Liver (tissue), 9 donors: ENCODE data around the gene GLRX. TPM values are rescaled to one million over a fixed set of nuclear protein-coding genes. Genes with fewer than 3 reads are reported as not detected.

Source experiments
- DNase-seq: peaks from one replicate; pipeline ENCODE4 v3.0.0-alpha.2; 2017; ENCODE audit warnings: low spot score
- H3K27ac ChIP-seq, 2 donors: one replicate each; pipeline ENCODE4 v1.7.0; 2013; ENCODE audit warnings: inconsistent platforms in 2 of 2, low read length in 2 of 2, control low read depth in 1 of 2, low read depth in 1 of 2, mild to moderate bottlenecking in 1 of 2
- H3K27me3 ChIP-seq, 4 donors: one replicate each; pipeline versions ENCODE4 v1.6.1 to v1.7.0; 2013; ENCODE audit warnings: low read length in 3 of 4, inconsistent platforms in 1 of 4, mild to moderate bottlenecking in 1 of 4, moderate library complexity in 1 of 4; ENCODE audit not compliant: control insufficient read depth in 4 of 4, insufficient read depth in 4 of 4
- H3K36me3 ChIP-seq, 4 donors: one replicate each; pipeline versions ENCODE4 v1.6.1 to v1.7.0; 2013; ENCODE audit warnings: low read length in 3 of 4, mild to moderate bottlenecking in 3 of 4, low read depth in 1 of 4, moderate library complexity in 1 of 4; ENCODE audit not compliant: control insufficient read depth in 4 of 4, insufficient read depth in 3 of 4
- H3K4me1 ChIP-seq, 4 donors: one replicate each; pipeline versions ENCODE4 v1.6.1 to v1.7.0; 2013; ENCODE audit warnings: low read length in 3 of 4, mild to moderate bottlenecking in 3 of 4, moderate library complexity in 1 of 4; ENCODE audit not compliant: control insufficient read depth in 4 of 4, insufficient read depth in 4 of 4
- H3K4me3 ChIP-seq, 3 donors: one replicate each; pipeline versions ENCODE4 v1.6.1 to v1.7.0; 2013; ENCODE audit warnings: low read length in 3 of 3, control low read depth in 1 of 3, low read depth in 1 of 3, mild to moderate bottlenecking in 1 of 3
- H3K9ac ChIP-seq, 2 donors: one replicate each; pipeline ENCODE4 v1.7.0; 2013; ENCODE audit warnings: low read length in 2 of 2, mild to moderate bottlenecking in 2 of 2, moderate library complexity in 2 of 2, control low read depth in 1 of 2, low read depth in 1 of 2
- H3K9me3 ChIP-seq, 4 donors: one replicate each; pipeline versions ENCODE4 v1.6.1 to v1.7.0; 2013; ENCODE audit warnings: low read length in 3 of 4; ENCODE audit not compliant: control insufficient read depth in 4 of 4
- FOXA2 ChIP-seq: IDR thresholded peaks from 2 replicates; pipeline ENCODE4 v1.6.1; 2016; ENCODE audit warnings: antibody characterized with exemption
- GABPA ChIP-seq, 2 donors: IDR thresholded peaks in 1 of 2; conservative IDR thresholded peaks in 1 of 2; 2 replicates each; pipeline ENCODE4 v1.6.1; 2016; ENCODE audit warnings: antibody characterized with exemption in 2 of 2, mild to moderate bottlenecking in 1 of 2, moderate library complexity in 1 of 2
- JUND ChIP-seq, 2 donors: IDR thresholded peaks; 2 replicates each; pipeline ENCODE4 v1.6.1; 2016; ENCODE audit warnings: antibody characterized with exemption in 2 of 2
- NR2F2 ChIP-seq: IDR thresholded peaks from 2 replicates; pipeline ENCODE4 v1.6.1; 2016; ENCODE audit warnings: antibody characterized with exemption
- RAD21 ChIP-seq, 2 donors: IDR thresholded peaks; 2 replicates each; pipeline ENCODE4 v1.6.1; 2016; ENCODE audit warnings: antibody characterized with exemption in 2 of 2, mild to moderate bottlenecking in 2 of 2
- YY1 ChIP-seq: IDR thresholded peaks from 2 replicates; pipeline ENCODE4 v1.6.1; 2016; ENCODE audit warnings: antibody characterized with exemption, mild to moderate bottlenecking
- whole genome bisulfite sequencing: extraction: QIAGEN DNeasy Blood & Tissue Kit; methylation state at CpG from one replicate; pipeline ENCODE4 v1.1.7; 2013; 5-methylcytosine and 5-hydroxymethylcytosine counted together
- polyA plus RNA-seq, 2 donors: library from polyadenylated mRNA; stranded (reverse) in 1 of 2; unstranded in 1 of 2; fragments of 200-250 nt in 1 of 2; fragments of >200 nt in 1 of 2; fragmentation: Nextera tagmentation in 1 of 2; extraction: Ambion mirVana in 1 of 2; gene quantifications; one replicate each; pipeline versions ENCODE4 v1.2.1 to v1.2.3, GENCODE V29; 2013 to 2015
- total RNA-seq, 2 donors: library from RNA; depleted of rRNA; stranded (reverse); fragments of >200 nt; gene quantifications; one replicate each; pipeline ENCODE4 v1.2.3, GENCODE V29; 2014
- TF ChIP-seq, protein P1 (sequence below): IDR thresholded peaks from 2 replicates; pipeline ENCODE4 v1.6.1; 2016; ENCODE audit warnings: antibody characterized with exemption, mild to moderate bottlenecking
- TF ChIP-seq, protein P2 (sequence below): IDR thresholded peaks from 2 replicates; pipeline ENCODE4 v1.6.1; 2016; ENCODE audit warnings: antibody characterized with exemption
- donor health status: healthy.
- donor health status: healthy.
- donor health status: healthy.
- donor health status: healthy.
- donor health status: healthy.

Gene GLRX
- total and polyA plus RNA-seq, 4 donors = 48.2 to 187 (median 107) TPM

DNA sequence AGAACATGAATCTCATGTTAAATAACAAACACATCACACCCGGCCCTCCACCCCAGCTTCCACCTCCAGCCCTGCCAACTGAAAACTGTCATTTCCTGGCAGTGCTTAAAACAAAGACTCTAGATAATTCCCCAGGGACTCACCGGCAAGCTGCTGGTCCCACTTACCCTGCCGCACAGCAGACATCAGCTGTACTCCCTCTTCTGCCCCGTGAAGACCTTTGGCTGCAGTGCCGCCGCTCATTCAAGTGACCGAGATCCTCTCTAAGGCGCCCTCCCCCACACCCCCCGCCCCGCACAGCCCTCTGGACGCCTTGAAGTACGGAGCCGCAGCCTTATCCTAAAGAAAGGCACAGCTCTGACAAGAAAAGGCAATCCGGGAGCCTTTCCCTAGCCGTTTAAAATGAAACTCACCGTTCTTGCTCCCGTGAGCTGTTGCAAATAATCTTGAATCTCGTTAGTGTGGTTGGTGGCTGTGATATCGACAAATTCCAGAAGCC is 434 bp downstream of the GLRX start:
- peak; percentile 65 for DNase-seq
- Histone ChIP-seq H3K4me1 (peaks cover 5 to 67% (median 48%) of the 10 kb centered on the region in 4 donors), H3K9me3 (no peaks in the 10 kb centered on the region), H3K36me3 (peaks cover 0 to 2% (median under 1%) of the 10 kb centered on the region in 4 donors), H3K4me3 (peak overlapping the region; percentile 78 to 98 (median 95)), H3K27ac (peak overlapping the region; percentile 74 to 90), H3K27me3 (no peaks in the 10 kb centered on the region), H3K9ac (peak overlapping the region; percentile 75 to 93)
- under 1% methylated on average over 19 of the region's 19 CpGs for WGBS
- TF ChIP-seq YY1 (peak; percentile 4), RAD21 (IDR thresholded peaks at IDR 0.05) (no peak), GABPA (IDR thresholded peaks at IDR 0.05 in 1 of 2, conservative IDR thresholded peaks at IDR 0.05 in 1 of 2) (no peak), NR2F2 (no peak)
- TF ChIP-seq, protein P1, sequence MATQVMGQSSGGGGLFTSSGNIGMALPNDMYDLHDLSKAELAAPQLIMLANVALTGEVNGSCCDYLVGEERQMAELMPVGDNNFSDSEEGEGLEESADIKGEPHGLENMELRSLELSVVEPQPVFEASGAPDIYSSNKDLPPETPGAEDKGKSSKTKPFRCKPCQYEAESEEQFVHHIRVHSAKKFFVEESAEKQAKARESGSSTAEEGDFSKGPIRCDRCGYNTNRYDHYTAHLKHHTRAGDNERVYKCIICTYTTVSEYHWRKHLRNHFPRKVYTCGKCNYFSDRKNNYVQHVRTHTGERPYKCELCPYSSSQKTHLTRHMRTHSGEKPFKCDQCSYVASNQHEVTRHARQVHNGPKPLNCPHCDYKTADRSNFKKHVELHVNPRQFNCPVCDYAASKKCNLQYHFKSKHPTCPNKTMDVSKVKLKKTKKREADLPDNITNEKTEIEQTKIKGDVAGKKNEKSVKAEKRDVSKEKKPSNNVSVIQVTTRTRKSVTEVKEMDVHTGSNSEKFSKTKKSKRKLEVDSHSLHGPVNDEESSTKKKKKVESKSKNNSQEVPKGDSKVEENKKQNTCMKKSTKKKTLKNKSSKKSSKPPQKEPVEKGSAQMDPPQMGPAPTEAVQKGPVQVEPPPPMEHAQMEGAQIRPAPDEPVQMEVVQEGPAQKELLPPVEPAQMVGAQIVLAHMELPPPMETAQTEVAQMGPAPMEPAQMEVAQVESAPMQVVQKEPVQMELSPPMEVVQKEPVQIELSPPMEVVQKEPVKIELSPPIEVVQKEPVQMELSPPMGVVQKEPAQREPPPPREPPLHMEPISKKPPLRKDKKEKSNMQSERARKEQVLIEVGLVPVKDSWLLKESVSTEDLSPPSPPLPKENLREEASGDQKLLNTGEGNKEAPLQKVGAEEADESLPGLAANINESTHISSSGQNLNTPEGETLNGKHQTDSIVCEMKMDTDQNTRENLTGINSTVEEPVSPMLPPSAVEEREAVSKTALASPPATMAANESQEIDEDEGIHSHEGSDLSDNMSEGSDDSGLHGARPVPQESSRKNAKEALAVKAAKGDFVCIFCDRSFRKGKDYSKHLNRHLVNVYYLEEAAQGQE = no peak

DNA sequence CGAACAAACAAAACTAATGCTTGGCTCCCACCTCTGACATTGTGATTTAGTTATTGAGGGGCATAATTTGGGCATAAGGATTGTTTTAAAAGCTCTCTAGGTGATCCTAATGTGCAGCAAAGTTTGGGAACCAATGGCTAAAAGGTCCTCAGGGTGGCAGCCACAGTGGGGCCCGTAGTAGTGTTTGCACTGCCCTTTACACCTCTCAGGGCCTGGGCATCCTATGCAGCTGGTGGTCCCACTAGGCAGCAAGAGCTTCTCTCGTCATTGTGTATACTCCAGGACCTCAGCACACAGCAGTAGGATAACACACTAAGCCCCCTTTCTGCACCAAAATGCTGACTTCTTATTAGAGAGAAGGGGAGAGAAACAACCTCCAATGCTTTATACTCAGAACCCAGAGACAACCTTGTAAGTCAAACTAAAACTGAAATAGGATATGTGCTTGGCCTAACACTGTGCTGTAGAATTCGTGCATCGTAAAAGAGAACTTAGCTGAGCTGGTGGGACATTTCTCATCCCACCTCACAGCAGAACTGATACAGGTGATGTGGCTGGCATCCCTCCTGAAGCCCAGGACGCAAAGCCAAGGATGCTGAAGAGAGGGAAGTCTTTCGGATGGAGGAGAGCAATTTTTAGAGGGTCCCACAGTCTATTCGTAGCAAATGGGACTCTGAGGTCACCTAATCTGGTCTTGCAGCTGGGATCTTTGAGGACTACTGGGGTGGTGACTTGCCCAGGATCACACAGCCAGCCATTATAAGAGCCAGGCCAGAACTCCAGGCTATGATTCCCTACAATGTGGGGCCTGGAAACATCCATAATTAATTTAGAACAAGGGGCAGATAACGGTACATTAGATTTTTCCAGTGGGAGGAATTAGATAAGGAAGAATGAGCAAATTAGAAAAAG is 1.2 kb downstream of the GLRX start:
- peak overlapping the region; percentile 75 to 93 for H3K9ac ChIP-seq
- peaks cover 5 to 67% (median 48%) of the 10 kb centered on the region in 4 donors for H3K4me1 ChIP-seq
- DNase-seq = no peak
- peak overlapping the region; percentile 74 to 90 for H3K27ac ChIP-seq
- TF ChIP-seq GABPA (IDR thresholded peaks at IDR 0.05 in 1 of 2, conservative IDR thresholded peaks at IDR 0.05 in 1 of 2) (no peak), JUND (IDR thresholded peaks at IDR 0.05) (no peak), FOXA2 (no peak)
- TF ChIP-seq, protein P2, sequence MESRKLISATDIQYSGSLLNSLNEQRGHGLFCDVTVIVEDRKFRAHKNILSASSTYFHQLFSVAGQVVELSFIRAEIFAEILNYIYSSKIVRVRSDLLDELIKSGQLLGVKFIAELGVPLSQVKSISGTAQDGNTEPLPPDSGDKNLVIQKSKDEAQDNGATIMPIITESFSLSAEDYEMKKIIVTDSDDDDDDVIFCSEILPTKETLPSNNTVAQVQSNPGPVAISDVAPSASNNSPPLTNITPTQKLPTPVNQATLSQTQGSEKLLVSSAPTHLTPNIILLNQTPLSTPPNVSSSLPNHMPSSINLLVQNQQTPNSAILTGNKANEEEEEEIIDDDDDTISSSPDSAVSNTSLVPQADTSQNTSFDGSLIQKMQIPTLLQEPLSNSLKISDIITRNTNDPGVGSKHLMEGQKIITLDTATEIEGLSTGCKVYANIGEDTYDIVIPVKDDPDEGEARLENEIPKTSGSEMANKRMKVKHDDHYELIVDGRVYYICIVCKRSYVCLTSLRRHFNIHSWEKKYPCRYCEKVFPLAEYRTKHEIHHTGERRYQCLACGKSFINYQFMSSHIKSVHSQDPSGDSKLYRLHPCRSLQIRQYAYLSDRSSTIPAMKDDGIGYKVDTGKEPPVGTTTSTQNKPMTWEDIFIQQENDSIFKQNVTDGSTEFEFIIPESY = no peak
- H3K4me3 ChIP-seq = peak overlapping the region; percentile 78 to 98 (median 95)
- H3K9me3 ChIP-seq = no peaks in the 10 kb centered on the region
- no peaks in the 10 kb centered on the region for H3K27me3 ChIP-seq
- 20% methylated on average over 9 of the region's 9 CpGs for WGBS
- peaks cover 0 to 8% (median 5%) of the 10 kb centered on the region in 4 donors for H3K36me3 ChIP-seq
